GM13977 (cell line): ENCODE data around the gene KCNH1.

ENCODE experiments used
- DNase-seq: peaks from one replicate; pipeline ENCODE4 v3.0.0; 2012; ENCODE audit warnings: low spot score
- in situ Hi-C: fragments of 300-500 bp; cut with MboI; formaldehyde crosslinking; loops from one replicate; pipeline ENCODE4 v1.12.0; 2022; ENCODE audit warnings: low sequenced_read_pairs, low pct_unique_long_range_greater_than_20kb, mixed read lengths, inconsistent platforms; ENCODE audit not compliant: unreplicated experiment
- TF ChIP-seq, protein P1 (sequence below): IDR thresholded peaks from 2 replicates; pipeline ENCODE4 v1.5.1; 2012; ENCODE audit warnings: mild to moderate bottlenecking, control low read depth; ENCODE audit not compliant: insufficient read depth; ENCODE audit errors: extremely low read depth, missing control alignments

Gene KCNH1

DNA sequence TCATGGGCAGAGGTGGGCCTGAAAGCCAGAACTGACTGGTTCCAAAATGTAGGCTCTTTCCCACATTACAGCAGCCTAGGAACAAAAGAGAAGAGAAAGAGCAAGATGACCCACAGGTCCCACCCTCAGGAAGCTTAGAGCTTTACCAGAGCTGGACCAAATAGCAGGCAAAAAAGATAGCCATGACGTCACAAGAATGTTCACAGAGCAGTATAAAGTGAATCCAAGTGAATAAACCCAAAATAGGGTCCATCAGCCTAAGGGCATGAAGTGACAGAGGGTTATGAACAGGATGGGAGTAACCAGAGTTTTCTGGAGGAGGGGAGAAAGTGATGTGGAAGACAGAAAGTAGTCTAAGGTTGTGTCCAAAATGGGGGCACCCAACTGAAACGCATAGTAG is 221.2 kb downstream of the KCNH1 start:
- no peak for DNase-seq
- TF ChIP-seq, protein P1, sequence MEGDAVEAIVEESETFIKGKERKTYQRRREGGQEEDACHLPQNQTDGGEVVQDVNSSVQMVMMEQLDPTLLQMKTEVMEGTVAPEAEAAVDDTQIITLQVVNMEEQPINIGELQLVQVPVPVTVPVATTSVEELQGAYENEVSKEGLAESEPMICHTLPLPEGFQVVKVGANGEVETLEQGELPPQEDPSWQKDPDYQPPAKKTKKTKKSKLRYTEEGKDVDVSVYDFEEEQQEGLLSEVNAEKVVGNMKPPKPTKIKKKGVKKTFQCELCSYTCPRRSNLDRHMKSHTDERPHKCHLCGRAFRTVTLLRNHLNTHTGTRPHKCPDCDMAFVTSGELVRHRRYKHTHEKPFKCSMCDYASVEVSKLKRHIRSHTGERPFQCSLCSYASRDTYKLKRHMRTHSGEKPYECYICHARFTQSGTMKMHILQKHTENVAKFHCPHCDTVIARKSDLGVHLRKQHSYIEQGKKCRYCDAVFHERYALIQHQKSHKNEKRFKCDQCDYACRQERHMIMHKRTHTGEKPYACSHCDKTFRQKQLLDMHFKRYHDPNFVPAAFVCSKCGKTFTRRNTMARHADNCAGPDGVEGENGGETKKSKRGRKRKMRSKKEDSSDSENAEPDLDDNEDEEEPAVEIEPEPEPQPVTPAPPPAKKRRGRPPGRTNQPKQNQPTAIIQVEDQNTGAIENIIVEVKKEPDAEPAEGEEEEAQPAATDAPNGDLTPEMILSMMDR, result no peak
- in situ Hi-C loops, result no loop called here

- in situ Hi-C loops, result no loop called here
- TF ChIP-seq, protein P1, result no peak
- no peak for DNase-seq
Observed at GRCh38 chr1:210910020-210910575, 223.8 kb downstream of the KCNH1 start.

- TF ChIP-seq, protein P1, result no peak
- in situ Hi-C loops, result no loop called here
- DNase-seq, result no peak
Observed at GRCh38 chr1:210908791-210909190, 225.2 kb downstream of the KCNH1 start.

DNA sequence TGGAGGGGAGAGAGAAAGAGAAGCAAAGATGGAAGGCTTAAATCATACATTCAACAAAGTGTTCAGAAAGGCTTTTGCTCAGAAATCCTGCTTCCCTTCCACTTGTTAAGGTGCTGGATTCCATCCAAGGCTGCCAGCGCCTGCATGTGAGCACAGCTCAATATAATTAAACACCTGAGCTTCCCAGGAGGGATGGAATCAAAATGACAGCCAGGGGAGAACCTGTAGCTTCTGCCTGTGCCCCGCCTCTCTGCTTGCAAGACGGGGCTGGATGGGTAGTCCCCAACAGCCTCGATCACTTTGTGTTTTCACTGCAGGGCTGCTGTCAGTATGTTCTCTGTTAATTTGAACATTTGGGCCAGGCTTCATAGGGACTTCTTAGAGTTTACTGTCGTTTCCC is 225.7 kb downstream of the KCNH1 start:
- no peak for DNase-seq
- TF ChIP-seq, protein P1, result no peak
- in situ Hi-C loops, result no loop called here

- TF ChIP-seq, protein P1, result no peak
- in situ Hi-C loops, result no loop called here
- no peak for DNase-seq
Observed at GRCh38 chr1:210907251-210907805, 226.6 kb downstream of the KCNH1 start.

DNA sequence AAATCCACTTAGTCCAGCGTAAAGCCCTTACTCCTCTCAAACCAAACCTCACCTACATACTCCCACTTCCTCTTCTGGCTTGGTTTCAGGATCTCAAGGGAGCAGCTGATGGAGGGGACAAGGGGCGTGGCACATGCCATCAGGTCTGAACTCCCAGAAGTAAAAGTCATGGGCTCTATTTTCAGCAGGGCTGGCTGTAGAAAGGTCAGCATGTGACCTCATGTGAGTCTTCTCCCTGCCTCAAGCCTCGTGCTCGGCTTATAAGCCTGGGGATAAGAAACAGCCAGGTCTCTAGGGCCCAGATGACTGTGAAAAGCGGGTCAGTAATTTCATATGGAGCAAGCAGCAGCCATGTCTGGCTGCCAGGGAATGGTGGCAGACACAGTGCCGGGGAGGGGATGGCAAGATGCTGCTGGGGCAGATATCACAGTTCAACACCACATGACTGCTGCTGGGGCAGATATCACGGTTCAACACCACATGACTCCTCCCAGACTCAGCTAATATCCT is 227.9 kb downstream of the KCNH1 start:
- no peak for DNase-seq
- in situ Hi-C loops, result no loop called here
- TF ChIP-seq, protein P1, result no peak

DNA sequence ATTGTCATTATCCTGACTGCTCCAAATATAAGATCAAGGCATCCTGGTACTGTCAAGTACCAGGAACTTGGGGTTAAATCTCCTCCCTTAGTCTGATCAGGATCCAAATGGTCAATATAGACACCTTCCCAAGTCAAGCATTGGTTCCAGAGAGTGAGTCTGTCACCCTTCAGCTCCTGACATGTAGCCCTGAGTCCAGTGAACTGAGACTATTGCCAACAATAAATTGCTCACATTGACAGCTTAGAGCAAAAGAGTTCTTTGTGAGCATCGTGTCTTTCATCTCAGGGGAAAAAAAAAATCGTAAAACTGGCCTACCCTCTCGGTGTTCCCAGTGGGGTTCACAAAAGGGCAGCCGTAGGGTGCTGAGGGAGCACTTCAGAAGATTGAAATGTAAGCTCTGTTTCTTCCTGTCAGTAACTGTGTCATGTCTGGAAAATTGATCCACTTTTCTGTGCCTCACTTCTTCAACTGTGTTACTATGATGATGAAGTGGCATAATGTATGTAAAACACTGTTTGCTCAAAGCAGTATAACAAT is 228.5 kb downstream of the KCNH1 start:
- TF ChIP-seq, protein P1, result no peak
- DNase-seq, result no peak
- in situ Hi-C loops, result no loop called here
